GM23248 (cell line): Measurements from ENCODE around the gene ACSF3.

Experiments used
- EZH2 ChIP-seq: fragments of 200-600 bp; sonication (generic); IDR thresholded peaks from 2 replicates; pipeline ENCODE4 v1.6.1; 2018; ENCODE audit warnings: antibody characterized with exemption, mild to moderate bottlenecking; ENCODE audit not compliant: insufficient read depth, poor library complexity, severe bottlenecking
- EZH2phosphoT487 ChIP-seq: fragments of 200-600 bp; sonication (generic); IDR thresholded peaks from 2 replicates; pipeline ENCODE4 v1.6.1; 2018; ENCODE audit warnings: antibody characterized with exemption, moderate library complexity, mild to moderate bottlenecking, low read depth; ENCODE audit not compliant: insufficient read depth

DNA sequence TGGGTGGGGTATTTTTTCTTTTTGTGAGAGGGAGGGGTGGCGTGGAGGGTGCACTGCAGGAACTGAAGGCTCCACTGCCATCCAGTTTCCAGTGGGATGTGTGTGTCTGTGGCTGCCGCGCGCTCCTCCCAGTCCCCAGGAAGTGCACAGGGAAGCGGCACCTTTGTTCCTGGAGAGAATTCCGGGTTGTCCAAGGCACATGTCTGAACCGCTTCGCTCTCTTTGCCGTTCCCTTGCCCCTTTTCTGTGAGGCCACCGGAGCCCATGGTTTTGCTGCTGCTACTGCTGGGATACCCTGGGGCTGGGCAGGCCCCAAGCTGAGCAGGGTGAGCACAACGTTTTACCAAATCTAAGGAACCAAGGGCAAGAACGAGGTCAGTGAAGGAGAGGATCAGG lies 19.5 kb downstream of the ACSF3 start:
- TF ChIP-seq EZH2phosphoT487 (no peak), EZH2 (no peak)
